ENCODE data around the gene DDX1. TPM values are rescaled to one million over a fixed set of nuclear protein-coding genes. Genes with fewer than 3 reads are reported as not detected.

DDX1 gene
- total and polyA plus RNA-seq, 2 experiments from 2014 or later: 99.9 to 102 TPM

GRCh38 chr2:15568874-15569273, 22.8 kb upstream of the DDX1 start:
- Histone ChIP-seq H3K4me1 (ENCODE audit: insufficient read depth) (no peaks in the 10 kb centered on the region), H4K20me1 (replicated peaks; ENCODE audit: insufficient read depth) (no peaks in the 10 kb centered on the region), H3F3A (replicated peaks; ENCODE audit: low read depth) (no peaks in the 10 kb centered on the region), H3K79me2 (replicated peaks; ENCODE audit: insufficient read depth) (no peaks in the 10 kb centered on the region), H2AFZ (no peak overlapping the region), H3K4me3 (no peak overlapping the region), H3K4me2 (no peak overlapping the region), H3K9me2 (ENCODE audit: insufficient read depth) (no peaks in the 10 kb centered on the region), H3K27me3 (ENCODE audit: insufficient read depth) (no peaks in the 10 kb centered on the region), H3K27ac (ENCODE audit: low read depth) (no peak overlapping the region), H3K36me3 (ENCODE audit: insufficient read depth) (no peaks in the 10 kb centered on the region)
- Mint-ChIP-seq H3K36me3 (ENCODE audit: low read depth) (no peaks in the 10 kb centered on the region), H3K4me1 (no peaks in the 10 kb centered on the region), H3K27ac (no peak overlapping the region), H3K9me3 (no peaks in the 10 kb centered on the region), H3K4me3 (no peak overlapping the region), H3K27me3 (ENCODE audit: insufficient read depth, low read depth, poor library complexity) (no peaks in the 10 kb centered on the region)
- ATAC-seq: no peak
- DNase-seq (ENCODE audit: low spot score): no peak
- TF ChIP-seq JUNB (IDR thresholded peaks at IDR 0.05; ENCODE audit: unreplicated experiment) (no peak), EZH2phosphoT487 (IDR thresholded peaks at IDR 0.05; ENCODE audit: unreplicated experiment) (no peak), ZNF114 (CRISPR knock-in tag; IDR thresholded peaks at IDR 0.05) (no peak), NANOG (IDR thresholded peaks at IDR 0.05; ENCODE audit: borderline replicate concordance) (no peak), ZNF462 (CRISPR knock-in tag; IDR thresholded peaks at IDR 0.05) (no peak)

- Histone ChIP-seq H4K20me1 (replicated peaks; ENCODE audit: insufficient read depth) (no peaks in the 10 kb centered on the region), H3F3A (replicated peaks; ENCODE audit: low read depth) (no peaks in the 10 kb centered on the region), H3K27me3 (ENCODE audit: insufficient read depth) (no peaks in the 10 kb centered on the region), H3K36me3 (ENCODE audit: insufficient read depth) (no peaks in the 10 kb centered on the region), H3K9me2 (ENCODE audit: insufficient read depth) (no peaks in the 10 kb centered on the region), H3K27ac (ENCODE audit: low read depth) (no peak overlapping the region), H2AFZ (no peak overlapping the region; the same call in 1 of the 2 replicates), H3K4me3 (no peak overlapping the region), H3K79me2 (replicated peaks; ENCODE audit: insufficient read depth) (no peaks in the 10 kb centered on the region), H3K4me2 (no peak overlapping the region), H3K4me1 (ENCODE audit: insufficient read depth) (no peaks in the 10 kb centered on the region)
- peaks cover 3% of the 10 kb centered on the region for H3K27me3 Mint-ChIP-seq (ENCODE audit: insufficient read depth, low read depth, poor library complexity)
- H3K9me3 Mint-ChIP-seq: no peaks in the 10 kb centered on the region
- H3K27ac Mint-ChIP-seq: 0 out of 2 replicates have a peak overlapping the region, but pooled peaks have one; percentile 11
- no peak for DNase-seq (ENCODE audit: low spot score)
- ATAC-seq: no peak
- no peaks in the 10 kb centered on the region for H3K36me3 Mint-ChIP-seq (ENCODE audit: low read depth)
- no peaks in the 10 kb centered on the region for H3K4me1 Mint-ChIP-seq
- H3K4me3 Mint-ChIP-seq: no peak overlapping the region
- no peak for TF ChIP-seq ZNF114 (CRISPR knock-in tag; IDR thresholded peaks at IDR 0.05)
- no peak for TF ChIP-seq ETS1 (IDR thresholded peaks at IDR 0.05)
- TF ChIP-seq EZH2phosphoT487 (IDR thresholded peaks at IDR 0.05; ENCODE audit: unreplicated experiment): no peak
Observed at GRCh38 chr2:15570104-15570503, 21.6 kb upstream of the DDX1 start.

Data from GM23338 (cell line).